Measurements from ENCODE around the gene TWSG1.
"Not testable (repeated sequence)": the region's sequence is repeated elsewhere in the genome, so short reads cannot be mapped to it uniquely, and the experiment has no call there.

The TWSG1 gene

GRCh38 chr18:9446839-9447238 lies 112.3 kb downstream of the TWSG1 start:
- H3K4me1 ChIP-seq, result no peaks in the 10 kb centered on the region
- no peak overlapping the region for H3K4me2 ChIP-seq (ENCODE audit: low read length)
- no peak overlapping the region for H2AFZ ChIP-seq
- no peak overlapping the region for H3K4me3 ChIP-seq (ENCODE audit: low read depth, low read length)
- no peaks in the 10 kb centered on the region for H3K36me3 ChIP-seq (ENCODE audit: control insufficient read depth, insufficient read depth, low read length)
- no peak overlapping the region for H3K27ac ChIP-seq
- H3K9ac ChIP-seq, result no peak overlapping the region
- TF ChIP-seq CTCF (IDR thresholded peaks at IDR 0.05), result no peak
- H3K27me3 ChIP-seq (ENCODE audit: control insufficient read depth, insufficient read depth, low read length), result no peaks in the 10 kb centered on the region
- no peaks in the 10 kb centered on the region for H3K9me3 ChIP-seq (ENCODE audit: control insufficient read depth, low read length)
- H3K79me2 ChIP-seq, result no peaks in the 10 kb centered on the region

GRCh38 chr18:9447334-9447733 lies 112.8 kb downstream of the TWSG1 start:
- Histone ChIP-seq H3K9ac (no peak overlapping the region), H2AFZ (no peak overlapping the region), H3K27me3 (ENCODE audit: control insufficient read depth, insufficient read depth, low read length) (no peaks in the 10 kb centered on the region), H3K4me2 (ENCODE audit: low read length) (no peak overlapping the region), H3K9me3 (ENCODE audit: control insufficient read depth, low read length) (no peaks in the 10 kb centered on the region), H3K27ac (no peak overlapping the region), H3K79me2 (no peaks in the 10 kb centered on the region), H3K36me3 (ENCODE audit: control insufficient read depth, insufficient read depth, low read length) (no peaks in the 10 kb centered on the region), H3K4me3 (ENCODE audit: low read depth, low read length) (no peak overlapping the region), H3K4me1 (no peaks in the 10 kb centered on the region)
- no peak for TF ChIP-seq CTCF (IDR thresholded peaks at IDR 0.05)

GRCh38 chr18:9449600-9450414 lies 115.2 kb downstream of the TWSG1 start:
- H2AFZ ChIP-seq, result peak overlapping the region; percentile 19
- H3K4me3 ChIP-seq (ENCODE audit: low read depth, low read length), result no peak overlapping the region
- no peak overlapping the region for H3K9ac ChIP-seq
- H3K27me3 ChIP-seq (ENCODE audit: control insufficient read depth, insufficient read depth, low read length), result no peaks in the 10 kb centered on the region
- H3K9me3 ChIP-seq (ENCODE audit: control insufficient read depth, low read length), result no peaks in the 10 kb centered on the region
- H3K79me2 ChIP-seq, result no peaks in the 10 kb centered on the region
- no peak overlapping the region for H3K4me2 ChIP-seq (ENCODE audit: low read length)
- no peak for TF ChIP-seq CTCF (IDR thresholded peaks at IDR 0.05)
- H3K36me3 ChIP-seq (ENCODE audit: control insufficient read depth, insufficient read depth, low read length), result no peaks in the 10 kb centered on the region
- no peak overlapping the region for H3K27ac ChIP-seq
- no peaks in the 10 kb centered on the region for H3K4me1 ChIP-seq

- not testable (repeated sequence) for H3K9me3 ChIP-seq (ENCODE audit: control insufficient read depth, low read length); H3K4me3 ChIP-seq (ENCODE audit: low read depth, low read length); H3K9ac ChIP-seq; H3K27ac ChIP-seq; H3K36me3 ChIP-seq (ENCODE audit: control insufficient read depth, insufficient read depth, low read length); H3K27me3 ChIP-seq (ENCODE audit: control insufficient read depth, insufficient read depth, low read length); H3K4me2 ChIP-seq (ENCODE audit: low read length); H3K79me2 ChIP-seq; H2AFZ ChIP-seq; H3K4me1 ChIP-seq
Measured at GRCh38 chr18:9450920-9451319, 116.3 kb downstream of the TWSG1 start.
